Lower leg skin (tissue), 3 donors: ENCODE results near the gene CAND1.

Experiments
- POLR2A ChIP-seq, 2 donors: fragments of 450-650 bp; IDR thresholded peaks; one replicate each; pipeline ENCODE4 v1.6.1; 2016 to 2017; ENCODE audit warnings: antibody characterized with exemption in 2 of 2, mild to moderate bottlenecking in 1 of 2, moderate library complexity in 1 of 2
- TF ChIP-seq, protein P1 (sequence below), 3 donors: fragments of 450-650 bp; IDR thresholded peaks; one replicate each; pipeline ENCODE4 v1.5.1; 2016; ENCODE audit warnings: antibody characterized with exemption in 3 of 3, mild to moderate bottlenecking in 3 of 3, moderate library complexity in 2 of 3

DNA sequence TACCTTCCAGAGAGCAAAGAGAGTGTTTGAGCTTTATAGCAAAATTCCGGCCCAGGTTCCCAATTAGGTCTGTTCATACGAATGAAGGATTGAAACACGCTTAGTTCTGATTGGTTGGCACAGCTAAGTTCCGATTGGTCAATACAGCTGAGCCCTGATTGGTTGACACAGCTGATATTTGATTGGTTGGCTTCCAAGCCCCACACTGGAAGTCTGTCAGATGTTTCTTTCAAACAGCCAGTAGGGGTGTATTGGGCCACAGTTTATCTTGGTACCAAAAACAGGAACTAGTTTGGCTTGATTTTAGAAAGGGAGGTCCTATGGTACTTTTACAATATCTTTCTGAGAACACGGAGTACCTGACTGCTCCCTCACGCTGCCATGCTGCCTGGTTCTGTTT, 93.4 kb downstream of the CAND1 start:
- TF ChIP-seq, protein P1, sequence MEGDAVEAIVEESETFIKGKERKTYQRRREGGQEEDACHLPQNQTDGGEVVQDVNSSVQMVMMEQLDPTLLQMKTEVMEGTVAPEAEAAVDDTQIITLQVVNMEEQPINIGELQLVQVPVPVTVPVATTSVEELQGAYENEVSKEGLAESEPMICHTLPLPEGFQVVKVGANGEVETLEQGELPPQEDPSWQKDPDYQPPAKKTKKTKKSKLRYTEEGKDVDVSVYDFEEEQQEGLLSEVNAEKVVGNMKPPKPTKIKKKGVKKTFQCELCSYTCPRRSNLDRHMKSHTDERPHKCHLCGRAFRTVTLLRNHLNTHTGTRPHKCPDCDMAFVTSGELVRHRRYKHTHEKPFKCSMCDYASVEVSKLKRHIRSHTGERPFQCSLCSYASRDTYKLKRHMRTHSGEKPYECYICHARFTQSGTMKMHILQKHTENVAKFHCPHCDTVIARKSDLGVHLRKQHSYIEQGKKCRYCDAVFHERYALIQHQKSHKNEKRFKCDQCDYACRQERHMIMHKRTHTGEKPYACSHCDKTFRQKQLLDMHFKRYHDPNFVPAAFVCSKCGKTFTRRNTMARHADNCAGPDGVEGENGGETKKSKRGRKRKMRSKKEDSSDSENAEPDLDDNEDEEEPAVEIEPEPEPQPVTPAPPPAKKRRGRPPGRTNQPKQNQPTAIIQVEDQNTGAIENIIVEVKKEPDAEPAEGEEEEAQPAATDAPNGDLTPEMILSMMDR (IDR thresholded peaks at IDR 0.05) = no peak
- TF ChIP-seq POLR2A (IDR thresholded peaks at IDR 0.05) = no peak
